CD4-positive, alpha-beta T cell treated with Interleukin-4 for 1 hour (primary cell): Measurements from ENCODE around the gene TSR1.

Experiments
- DNase-seq, 2 donors: peaks; one replicate each; pipeline ENCODE4 v3.0.0-alpha.2; 2020 to 2022

Gene TSR1

DNA sequence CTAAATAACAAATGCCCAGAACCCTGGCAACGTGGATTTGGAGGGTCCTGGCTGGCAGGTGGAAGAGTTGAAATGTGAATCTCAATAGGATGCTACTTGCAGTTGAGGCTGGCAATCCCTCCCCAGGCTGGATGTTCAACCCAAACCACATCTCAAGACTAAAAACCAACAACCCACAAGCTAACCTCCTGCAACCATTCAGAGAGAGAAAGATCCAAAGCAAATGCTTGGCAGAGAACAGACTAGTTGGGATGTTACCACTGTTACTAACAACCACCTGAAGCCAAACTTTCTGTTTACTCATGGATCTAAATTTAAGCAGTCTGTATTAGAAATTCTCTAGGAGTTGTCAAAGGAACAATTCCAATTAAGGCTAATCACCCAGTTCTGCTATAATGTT lies 60.5 kb downstream of the TSR1 start:
- no peak for DNase-seq

GRCh38 chr17:2274414-2274813 lies 61.8 kb downstream of the TSR1 start:
- DNase-seq, result no peak
